ENCODE measurements around the gene MAN1A1. TPM values are rescaled to one million over a fixed set of nuclear protein-coding genes. Genes with fewer than 3 reads are reported as not detected.

Gene MAN1A1
- total and polyA plus RNA-seq, 2 of the 8 experiments (the other 6 are each of a cell fraction or from before 2014, with no cell fraction given), result 1.8 to 5.4 TPM

DNA sequence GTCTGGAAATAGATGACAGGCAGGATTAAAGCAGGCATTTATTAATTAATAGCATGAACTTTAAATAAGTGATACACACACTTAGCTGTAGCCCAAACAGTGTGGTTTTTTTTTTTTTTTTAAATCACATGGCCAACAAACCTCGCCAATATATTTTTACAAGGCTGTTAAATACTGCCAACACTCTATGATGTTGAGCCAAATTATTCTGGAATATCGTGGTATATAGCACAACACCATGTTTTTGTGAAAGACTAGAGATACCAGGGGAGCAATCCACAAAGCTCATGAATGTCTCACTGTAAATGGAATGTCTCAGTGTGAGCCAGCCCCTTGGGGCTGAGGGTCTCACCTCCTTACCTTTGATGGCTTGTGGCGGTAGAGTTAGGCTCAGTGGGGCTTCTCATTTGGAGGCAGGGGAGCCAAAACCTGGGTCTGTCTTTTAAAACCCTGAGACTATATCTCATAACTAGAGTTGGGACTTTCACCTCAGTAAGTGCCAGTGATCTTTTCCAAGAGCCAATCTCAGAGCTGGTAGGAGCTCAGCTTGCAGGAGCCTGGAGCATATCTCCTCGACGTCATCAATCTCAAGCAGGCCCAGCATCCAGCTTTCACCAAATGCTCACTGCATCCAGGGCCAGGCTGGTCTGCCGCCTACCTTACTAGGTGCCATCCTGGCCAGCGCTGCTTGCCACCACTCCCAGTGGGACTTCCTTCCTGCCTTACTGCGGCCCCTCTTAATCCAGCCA, 192.6 kb downstream of the MAN1A1 start:
- Histone ChIP-seq H3K4ac (replicated peaks; ENCODE audit: insufficient read length, low read depth, low read length) (no peak overlapping the region), H3K4me3 (ENCODE audit: extremely low read depth in 1 of 4, insufficient read depth in 2 of 4, low read depth in 3 of 4, low read length in 4 of 4) (no peak overlapping the region), H4K5ac (ENCODE audit: insufficient read length, low read depth, low read length) (no peak overlapping the region), H3K79me2 (ENCODE audit: control insufficient read depth in 1 of 2, insufficient read depth in 2 of 2, low read length in 2 of 2) (no peaks in the 10 kb centered on the region), H3K36me3 (ENCODE audit: control insufficient read depth in 2 of 4, insufficient read depth in 4 of 4, low read length in 3 of 4) (no peaks in the 10 kb centered on the region), H3K9me3 (ENCODE audit: insufficient read depth in 2 of 2, low read depth in 1 of 2, low read length in 1 of 2) (no peaks in the 10 kb centered on the region), H2BK20ac (ENCODE audit: low read length) (no peak overlapping the region), H4K8ac (ENCODE audit: extremely low read depth, insufficient read depth, low read length) (no peak overlapping the region), H4K20me1 (replicated peaks in 1 of 2; ENCODE audit: control insufficient read depth in 1 of 2, insufficient read depth in 2 of 2, low read length in 2 of 2) (no peaks in the 10 kb centered on the region), H2BK12ac (ENCODE audit: low read depth, low read length) (no peak overlapping the region), H3K4me2 (ENCODE audit: insufficient read depth in 1 of 2, low read depth in 2 of 2, low read length in 2 of 2) (no peak overlapping the region), H2BK5ac (ENCODE audit: low read depth, low read length) (no peak overlapping the region), H2BK120ac (replicated peaks; ENCODE audit: low read depth, low read length) (no peak overlapping the region), H2AK5ac (ENCODE audit: low read depth, low read length) (no peak overlapping the region), H3K79me1 (ENCODE audit: low read depth, low read length) (no peaks in the 10 kb centered on the region), H4K91ac (replicated peaks; ENCODE audit: insufficient read length, low read length) (no peak overlapping the region), H3K9ac (replicated peaks in 1 of 4; ENCODE audit: extremely low read depth in 1 of 4, low read depth in 3 of 4, low read length in 3 of 4) (no peak overlapping the region), H2BK15ac (ENCODE audit: low read length) (no peak overlapping the region), H3K27me3 (replicated peaks in 1 of 4; ENCODE audit: control insufficient read depth in 3 of 4, extremely low read depth in 1 of 4, insufficient read depth in 3 of 4, low read length in 3 of 4) (no peaks in the 10 kb centered on the region), H3K23ac (ENCODE audit: insufficient read length) (no peak overlapping the region), H2AFZ (ENCODE audit: low read length) (no peak overlapping the region), H3K27ac (ENCODE audit: low read depth, low read length) (no peak overlapping the region), H3K14ac (ENCODE audit: insufficient read length) (no peak overlapping the region), H3K56ac (replicated peaks; ENCODE audit: insufficient read length, low read depth, low read length) (no peak overlapping the region), H3K18ac (ENCODE audit: extremely low read depth, low read length) (no peak overlapping the region), H3K23me2 (ENCODE audit: low read depth, low read length) (no peaks in the 10 kb centered on the region), H3K4me1 (replicated peaks in 1 of 4; ENCODE audit: control insufficient read depth in 3 of 4, insufficient read depth in 4 of 4, low read length in 3 of 4) (no peaks in the 10 kb centered on the region)
- 92% methylated on average over 8 of the region's 8 CpGs; no CpG with 5 or more reads in 1 of the 2 experiments for WGBS, 2 experiments (ENCODE audit: extremely low coverage in 1 of 2, insufficient coverage in 1 of 2, insufficient read length in 1 of 2, insufficient replicate concordance in 2 of 2, low coverage in 1 of 2, low lambda C conversion rate in 2 of 2, missing lambda C conversion rate in 1 of 2)
- CTCF ChIA-PET (ENCODE audit: partially characterized antibody), result interaction anchor here (2.2 to 3.3 kb wide), 2 partner anchors 8 to 11 kb away, joined by 5 to 22 read pairs; no protein-coding TSS in a partner anchor
- DNase-seq (ENCODE audit: low read depth in 1 of 2, low spot score in 2 of 2) (no peak), FAIRE-seq (no peak)
- POLR2A ChIA-PET (ENCODE audit: partially characterized antibody), result no interaction called here
- TF ChIP-seq SP4 (IDR thresholded peaks at IDR 0.05; ENCODE audit: low read length), result no peak
- no peak for TF ChIP-seq EZH2 (IDR thresholded peaks at IDR 0.05; ENCODE audit: low read depth, low read length, severe bottlenecking)
- no peak for TF ChIP-seq CEBPB (IDR thresholded peaks at IDR 0.05; ENCODE audit: low read depth, low read length)
- no peak for TF ChIP-seq SAP30 (IDR thresholded peaks at IDR 0.05; ENCODE audit: insufficient read depth, insufficient replicate concordance, low read length)
- no peak for TF ChIP-seq HDAC6 (IDR thresholded peaks at IDR 0.05; ENCODE audit: low read depth, low read length)
- no peak for TF ChIP-seq TAF1 (IDR thresholded peaks at IDR 0.05; ENCODE audit: low read depth, low read length)
- TF ChIP-seq NANOG (IDR thresholded peaks at IDR 0.05; ENCODE audit: insufficient read depth, low read depth, low read length, poor library complexity, severe bottlenecking), result no peak
- no peak for TF ChIP-seq JUND (IDR thresholded peaks at IDR 0.05; ENCODE audit: low read length)
- TF ChIP-seq TAF7 (optimal IDR thresholded peaks at IDR 0.05; ENCODE audit: borderline replicate concordance, low read depth, low read length), result no peak
- no peak for TF ChIP-seq RXRA (IDR thresholded peaks at IDR 0.05; ENCODE audit: insufficient read depth, low read depth, low read length)
- TF ChIP-seq POLR2AphosphoS5 (IDR thresholded peaks at IDR 0.05; ENCODE audit: low read depth, low read length), result no peak
- TF ChIP-seq NRF1 (IDR thresholded peaks at IDR 0.05; ENCODE audit: low read depth, low read length), result no peak
- TF ChIP-seq SIN3A (conservative IDR thresholded peaks at IDR 0.05 in 1 of 2, IDR thresholded peaks at IDR 0.05 in 1 of 2; ENCODE audit: low read depth in 1 of 2, low read length in 2 of 2), result no peak
